ENCODE results near the gene VAT1L.

VAT1L gene

DNA sequence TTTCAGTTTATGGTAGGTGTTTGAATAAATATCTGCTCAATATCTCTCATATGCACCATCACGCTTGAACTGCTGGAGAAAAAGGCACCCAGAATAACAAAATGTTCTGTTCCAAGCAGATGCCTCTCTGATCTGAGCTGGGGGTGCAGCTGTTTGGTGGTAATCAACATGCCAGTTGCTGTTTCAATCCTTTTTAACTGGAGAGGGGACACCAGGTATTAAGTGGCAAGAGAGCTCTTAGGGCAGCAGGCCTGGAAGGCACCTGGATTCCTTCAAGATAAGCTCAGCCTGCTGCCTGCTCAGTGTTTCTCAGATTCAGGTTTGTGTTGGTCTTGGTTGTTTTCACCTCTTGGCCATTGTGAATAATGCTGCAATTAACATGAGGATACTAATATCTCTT, 27.2 kb upstream of the VAT1L start:
- Mint-ChIP-seq H3K27ac (ENCODE audit: low read depth) (no peak overlapping the region), H3K9me3 (no peaks in the 10 kb centered on the region), H3K4me1 (no peaks in the 10 kb centered on the region), H3K36me3 (ENCODE audit: insufficient read depth) (no peaks in the 10 kb centered on the region), H3K4me3 (no peak overlapping the region), H3K27me3 (peaks cover 25% of the 10 kb centered on the region)
- DNase-seq (ENCODE audit: low spot score in 2 of 2) (no peak), ATAC-seq (replicated peaks; ENCODE audit: extremely low read depth, poor library complexity, severe bottlenecking) (no peak)

DNA sequence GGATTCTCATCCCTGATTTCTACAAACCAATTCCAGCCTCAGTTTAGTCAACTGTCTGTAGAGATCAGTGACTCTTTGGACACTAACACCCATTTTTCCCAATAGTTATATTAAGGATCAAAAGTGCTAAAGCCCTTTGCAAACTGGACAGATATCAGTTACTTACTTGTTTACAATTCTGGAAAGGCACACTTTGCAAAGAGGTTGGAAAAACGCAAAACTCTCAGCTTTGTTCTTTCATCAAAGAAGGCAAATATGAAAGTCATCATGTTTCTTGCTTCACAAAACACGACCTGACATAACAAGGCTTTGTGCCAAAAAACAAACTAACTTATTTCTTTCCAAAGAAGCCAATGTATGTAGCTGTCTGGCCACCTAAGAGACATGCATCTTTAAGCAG, 26.1 kb upstream of the VAT1L start:
- H3K36me3 Mint-ChIP-seq (ENCODE audit: insufficient read depth), result no peaks in the 10 kb centered on the region
- ATAC-seq (replicated peaks; ENCODE audit: extremely low read depth, poor library complexity, severe bottlenecking) (no peak), DNase-seq (ENCODE audit: low spot score in 2 of 2) (no peak)
- no peaks in the 10 kb centered on the region for H3K9me3 Mint-ChIP-seq
- no peak overlapping the region for H3K4me3 Mint-ChIP-seq
- H3K27ac Mint-ChIP-seq (ENCODE audit: low read depth), result no peak overlapping the region
- no peaks in the 10 kb centered on the region for H3K4me1 Mint-ChIP-seq
- peaks cover 26% of the 10 kb centered on the region for H3K27me3 Mint-ChIP-seq

DNA sequence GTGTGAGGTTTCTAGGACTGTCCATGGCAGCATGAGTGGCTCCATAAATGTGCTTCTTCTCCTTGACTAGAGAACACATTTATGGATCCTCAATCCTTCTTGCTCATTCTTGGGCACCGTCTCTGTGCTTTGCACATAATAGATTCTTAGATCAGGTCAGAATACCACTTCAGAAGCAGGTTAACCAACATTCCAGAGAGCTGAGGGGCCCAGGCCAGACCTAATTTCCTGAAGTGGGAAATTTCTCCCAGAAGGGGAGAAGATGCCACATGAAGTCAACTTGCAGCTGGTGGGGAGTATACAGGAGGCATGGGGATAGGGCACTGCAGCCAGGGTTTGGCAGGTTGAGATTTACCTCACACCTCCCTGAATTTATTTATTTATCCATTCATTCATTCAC, 24.4 kb upstream of the VAT1L start:
- Mint-ChIP-seq H3K9me3 (no peaks in the 10 kb centered on the region), H3K4me3 (no peak overlapping the region), H3K27me3 (peaks cover 21% of the 10 kb centered on the region), H3K4me1 (no peaks in the 10 kb centered on the region), H3K27ac (ENCODE audit: low read depth) (no peak overlapping the region), H3K36me3 (ENCODE audit: insufficient read depth) (no peaks in the 10 kb centered on the region)
- DNase-seq (ENCODE audit: low spot score in 2 of 2) (no peak), ATAC-seq (replicated peaks; ENCODE audit: extremely low read depth, poor library complexity, severe bottlenecking) (no peak)

DNA sequence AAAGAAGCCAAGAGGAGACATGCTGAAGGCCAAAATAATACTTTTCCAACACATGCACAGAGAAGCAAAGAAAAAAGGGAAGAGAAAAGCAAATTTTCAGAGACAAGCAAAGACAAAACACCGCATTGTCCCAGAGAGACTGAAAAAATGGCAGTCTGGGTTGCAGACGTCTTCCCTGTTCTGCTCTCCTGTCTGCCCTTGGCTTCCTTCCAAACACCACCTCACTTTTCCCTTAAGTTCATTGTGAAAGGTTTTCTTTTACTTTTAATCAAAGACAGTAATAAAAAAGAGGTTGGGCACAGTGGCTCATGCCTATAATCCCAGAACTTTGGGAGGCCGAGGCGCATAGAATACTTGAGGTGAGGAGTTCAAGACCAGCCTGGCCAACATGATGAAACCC, 21.2 kb upstream of the VAT1L start:
- Mint-ChIP-seq H3K9me3 (no peaks in the 10 kb centered on the region), H3K4me1 (no peaks in the 10 kb centered on the region), H3K4me3 (no peak overlapping the region), H3K27ac (ENCODE audit: low read depth) (no peak overlapping the region), H3K36me3 (ENCODE audit: insufficient read depth) (peaks cover 1% of the 10 kb centered on the region), H3K27me3 (peaks cover 7% of the 10 kb centered on the region)
- ATAC-seq (replicated peaks; ENCODE audit: extremely low read depth, poor library complexity, severe bottlenecking) (no peak), DNase-seq (ENCODE audit: low spot score in 2 of 2) (no peak)

DNA sequence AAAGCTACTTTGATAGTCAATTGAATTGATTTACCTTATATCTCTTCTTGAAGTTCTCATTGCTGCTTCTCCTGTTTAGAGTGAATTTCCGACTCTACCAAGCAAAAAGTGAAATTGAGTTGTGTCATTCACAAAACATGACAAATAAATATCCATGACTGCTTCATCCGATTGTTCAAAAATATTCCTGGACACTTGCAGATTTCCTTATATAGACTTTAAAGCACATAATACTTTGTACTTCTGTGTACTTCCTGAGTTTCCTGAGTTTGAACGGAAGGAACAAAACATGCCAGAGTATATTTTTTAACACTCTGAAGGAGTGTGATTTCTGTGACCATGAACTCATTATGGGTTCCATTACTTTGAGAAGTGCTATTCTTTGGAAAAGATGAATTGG, 20.5 kb upstream of the VAT1L start:
- no peaks in the 10 kb centered on the region for H3K9me3 Mint-ChIP-seq
- DNase-seq (ENCODE audit: low spot score in 2 of 2) (no peak), ATAC-seq (replicated peaks; ENCODE audit: extremely low read depth, poor library complexity, severe bottlenecking) (no peak)
- H3K4me3 Mint-ChIP-seq, result no peak overlapping the region
- H3K4me1 Mint-ChIP-seq, result no peaks in the 10 kb centered on the region
- H3K27me3 Mint-ChIP-seq, result peaks cover 7% of the 10 kb centered on the region
- peaks cover 1% of the 10 kb centered on the region for H3K36me3 Mint-ChIP-seq (ENCODE audit: insufficient read depth)
- H3K27ac Mint-ChIP-seq (ENCODE audit: low read depth), result no peak overlapping the region

DNA sequence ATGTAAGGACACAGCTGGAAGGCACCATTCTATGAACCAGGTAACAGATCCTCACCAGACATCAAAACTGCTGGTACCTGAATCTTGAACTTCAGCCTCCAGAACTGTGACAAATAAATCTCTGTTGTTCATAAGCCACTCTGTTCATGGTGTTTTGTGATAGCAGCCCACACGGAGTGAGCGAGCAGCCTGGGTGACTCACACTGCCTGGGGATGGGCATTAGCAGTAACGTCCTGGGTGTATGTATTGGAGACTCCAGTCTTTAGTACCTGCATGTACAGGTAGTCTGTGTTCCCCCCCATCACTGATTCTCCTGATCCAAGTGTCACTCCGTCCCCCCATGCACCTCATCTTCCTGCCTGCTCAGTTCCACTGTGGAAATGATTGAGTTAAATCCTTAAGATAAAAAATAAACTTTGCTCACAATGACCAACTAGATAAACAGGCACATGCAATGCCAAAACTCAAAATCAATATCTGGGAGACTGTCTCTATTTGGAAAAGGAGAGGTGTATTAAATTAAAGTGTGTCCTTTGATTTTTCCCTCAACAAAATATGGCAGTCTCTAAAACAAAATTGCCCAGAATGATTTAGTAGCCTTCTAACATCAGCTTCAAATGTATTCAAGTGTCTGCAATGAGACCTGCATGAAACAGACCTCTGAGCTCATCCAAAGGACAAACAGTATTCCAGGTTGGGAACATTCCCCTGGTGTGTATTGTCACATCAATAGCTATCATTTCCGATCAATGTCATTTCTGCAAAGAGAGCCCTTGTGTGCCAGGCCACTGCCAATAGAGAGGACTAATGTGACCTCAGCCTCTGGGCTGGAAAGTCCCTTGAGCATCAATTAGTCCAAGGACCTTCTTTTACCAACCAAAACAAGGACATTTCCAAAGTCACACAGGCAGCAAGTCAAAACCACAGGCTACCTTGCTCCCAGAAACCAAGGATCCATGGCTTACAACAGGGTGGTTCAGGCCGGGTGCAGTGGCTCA, 12.2 kb upstream of the VAT1L start:
- Mint-ChIP-seq H3K27ac (ENCODE audit: low read depth) (no peak overlapping the region), H3K4me1 (no peaks in the 10 kb centered on the region), H3K4me3 (no peak overlapping the region), H3K36me3 (ENCODE audit: insufficient read depth) (peaks cover 3% of the 10 kb centered on the region), H3K9me3 (no peaks in the 10 kb centered on the region), H3K27me3 (peaks cover 38% of the 10 kb centered on the region)
- DNase-seq (ENCODE audit: low spot score in 2 of 2) (no peak), ATAC-seq (replicated peaks; ENCODE audit: extremely low read depth, poor library complexity, severe bottlenecking) (no peak)

DNA sequence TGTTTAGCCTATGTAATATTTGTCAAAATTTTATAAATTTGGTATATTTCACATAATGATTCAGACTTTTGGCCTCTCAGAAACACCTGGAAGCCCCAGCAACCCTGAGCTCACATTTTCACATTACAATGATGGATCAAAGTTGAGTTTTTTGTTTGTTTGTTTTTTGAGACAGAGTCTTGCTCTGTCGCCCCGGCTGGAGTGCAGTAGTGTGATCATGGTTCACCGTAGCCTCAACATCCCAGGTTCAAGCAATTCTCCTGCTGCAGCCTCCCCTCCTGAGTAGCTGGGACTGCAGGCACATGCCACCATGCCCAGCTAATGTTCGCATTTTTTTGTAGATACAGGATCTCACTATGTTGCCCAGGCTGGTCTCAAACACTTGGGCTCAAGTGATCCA, 10.6 kb upstream of the VAT1L start:
- DNase-seq (ENCODE audit: low spot score in 2 of 2) (no peak), ATAC-seq (replicated peaks; ENCODE audit: extremely low read depth, poor library complexity, severe bottlenecking) (no peak)
- Mint-ChIP-seq H3K36me3 (ENCODE audit: insufficient read depth) (peaks cover 2% of the 10 kb centered on the region), H3K4me3 (no peak overlapping the region), H3K27me3 (peaks cover 38% of the 10 kb centered on the region), H3K9me3 (no peaks in the 10 kb centered on the region), H3K4me1 (no peaks in the 10 kb centered on the region), H3K27ac (ENCODE audit: low read depth) (no peak overlapping the region)

DNA sequence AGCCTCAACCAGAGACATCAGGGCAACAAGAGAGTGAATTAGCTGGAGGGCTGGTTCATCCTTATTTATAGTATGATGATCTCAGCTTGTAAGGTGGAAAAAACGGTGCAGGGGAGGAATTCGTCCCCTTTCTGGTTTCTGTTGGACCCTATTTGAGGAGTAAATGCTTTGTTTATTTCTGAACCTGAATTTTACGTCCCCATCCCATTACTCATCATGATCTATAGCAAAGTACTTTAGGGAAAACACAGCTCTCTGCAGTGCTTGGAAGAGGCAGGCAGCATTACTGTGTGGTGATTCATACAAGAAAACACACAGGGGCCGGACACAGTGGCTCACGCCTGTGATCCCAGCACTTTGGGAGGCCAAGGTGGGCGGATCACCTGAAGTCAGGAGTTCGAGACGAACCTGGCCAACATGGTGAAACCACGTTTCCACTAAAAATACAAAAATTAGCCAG, 8.0 kb upstream of the VAT1L start:
- H3K27ac Mint-ChIP-seq (ENCODE audit: low read depth), result no peak overlapping the region
- no peak overlapping the region for H3K4me3 Mint-ChIP-seq
- ATAC-seq (replicated peaks; ENCODE audit: extremely low read depth, poor library complexity, severe bottlenecking) (no peak), DNase-seq (ENCODE audit: low spot score in 2 of 2) (no peak)
- H3K36me3 Mint-ChIP-seq (ENCODE audit: insufficient read depth), result peaks cover 2% of the 10 kb centered on the region
- H3K4me1 Mint-ChIP-seq, result no peaks in the 10 kb centered on the region
- H3K9me3 Mint-ChIP-seq, result no peaks in the 10 kb centered on the region
- peaks cover 25% of the 10 kb centered on the region for H3K27me3 Mint-ChIP-seq

DNA sequence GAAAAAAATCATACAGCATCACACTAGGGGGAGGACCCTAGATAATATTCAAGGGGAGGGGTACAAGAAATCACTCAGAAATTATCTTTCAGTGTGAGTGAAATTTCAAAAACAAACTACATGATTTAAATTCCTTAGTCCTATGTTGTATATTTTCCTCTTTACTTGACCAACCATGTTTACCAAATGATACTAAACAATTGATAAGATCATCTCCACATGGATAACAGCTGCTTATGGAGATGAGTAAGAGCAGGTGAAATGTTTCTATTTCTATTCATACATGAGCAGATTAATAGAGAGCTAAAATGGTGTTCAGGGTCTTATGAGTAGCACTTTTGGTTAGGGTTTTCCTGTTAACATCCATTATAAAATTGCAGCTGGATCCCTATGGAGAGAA, 7.3 kb upstream of the VAT1L start:
- ATAC-seq (replicated peaks; ENCODE audit: extremely low read depth, poor library complexity, severe bottlenecking) (no peak), DNase-seq (ENCODE audit: low spot score in 2 of 2) (no peak)
- no peak overlapping the region for H3K27ac Mint-ChIP-seq (ENCODE audit: low read depth)
- peaks cover 1% of the 10 kb centered on the region for H3K36me3 Mint-ChIP-seq (ENCODE audit: insufficient read depth)
- H3K9me3 Mint-ChIP-seq, result no peaks in the 10 kb centered on the region
- no peak overlapping the region for H3K4me3 Mint-ChIP-seq
- no peaks in the 10 kb centered on the region for H3K4me1 Mint-ChIP-seq
- H3K27me3 Mint-ChIP-seq, result peaks cover 23% of the 10 kb centered on the region

DNA sequence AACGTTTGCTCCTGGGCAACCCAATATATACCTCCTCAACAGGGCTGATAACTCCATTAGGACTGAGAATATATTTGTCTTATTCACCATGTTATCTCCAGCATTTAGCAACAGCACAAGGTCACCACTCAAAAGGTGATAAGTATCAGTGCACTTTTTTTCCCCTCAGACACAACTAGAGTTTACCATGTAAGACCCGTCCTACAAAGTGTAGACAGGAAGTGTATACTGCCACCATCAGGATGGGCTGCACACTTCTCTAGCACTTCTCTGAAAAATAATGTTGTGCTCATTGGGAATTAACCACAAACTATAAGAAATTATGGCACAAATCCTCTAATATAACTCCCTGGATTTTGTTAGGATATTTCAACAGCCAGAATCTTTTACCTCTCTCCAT, 5.7 kb upstream of the VAT1L start:
- H3K36me3 Mint-ChIP-seq (ENCODE audit: insufficient read depth), result peaks cover 1% of the 10 kb centered on the region
- no peak overlapping the region for H3K4me3 Mint-ChIP-seq
- peaks cover 34% of the 10 kb centered on the region for H3K27me3 Mint-ChIP-seq
- no peak for ATAC-seq (replicated peaks; ENCODE audit: extremely low read depth, poor library complexity, severe bottlenecking)
- H3K27ac Mint-ChIP-seq (ENCODE audit: low read depth), result no peak overlapping the region
- no peaks in the 10 kb centered on the region for H3K4me1 Mint-ChIP-seq
- DNase-seq (ENCODE audit: low spot score in 2 of 2), result no peak
- no peaks in the 10 kb centered on the region for H3K9me3 Mint-ChIP-seq

DNA sequence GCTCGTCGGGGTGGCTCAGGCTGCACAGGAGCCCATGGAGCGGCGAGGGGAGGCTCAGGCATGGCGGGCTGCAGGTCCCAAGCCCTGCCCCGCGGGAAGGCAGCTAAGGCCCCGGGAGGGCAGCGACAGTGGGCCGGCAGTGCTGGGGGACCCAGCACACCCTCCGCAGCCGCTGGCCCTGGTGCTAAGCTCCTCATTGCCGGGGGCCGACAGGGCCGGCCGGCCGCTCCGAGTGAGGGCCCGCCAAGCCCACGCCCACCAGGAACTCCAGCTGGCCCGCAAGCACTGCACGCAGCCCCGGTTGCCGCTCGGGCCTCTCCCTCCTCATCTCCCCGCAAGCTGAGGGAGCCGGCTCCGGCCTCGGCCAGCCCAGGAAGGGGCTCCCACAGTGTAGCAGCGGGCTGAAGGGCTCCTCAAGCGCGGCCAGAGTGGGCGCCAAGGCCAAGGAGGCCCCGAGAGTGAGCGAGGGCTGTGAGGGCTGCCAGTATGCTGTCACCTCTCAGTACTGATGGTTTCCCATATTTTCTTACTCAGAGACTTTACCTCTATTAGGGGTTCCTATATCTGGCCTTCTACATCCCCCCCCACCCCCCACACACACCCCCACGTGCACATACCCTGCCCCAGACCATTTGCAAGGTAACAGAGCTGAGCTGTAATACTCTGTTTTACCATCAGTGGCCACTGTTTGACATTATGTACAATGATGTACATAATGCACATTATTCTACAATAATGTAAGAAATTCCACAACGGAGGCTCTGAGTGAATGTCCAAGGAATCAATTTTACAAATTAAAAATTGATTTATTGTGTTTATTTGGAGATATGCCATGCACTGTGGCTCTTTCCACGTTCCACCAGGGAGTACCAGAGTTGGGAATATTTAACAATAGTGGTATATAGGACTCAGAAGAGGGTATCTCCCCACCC, 3.7 kb upstream of the VAT1L start:
- no peaks in the 10 kb centered on the region for H3K9me3 Mint-ChIP-seq
- H3K27ac Mint-ChIP-seq (ENCODE audit: low read depth), result no peak overlapping the region
- H3K4me1 Mint-ChIP-seq, result peaks cover 7% of the 10 kb centered on the region
- DNase-seq (ENCODE audit: low spot score in 2 of 2), result no peak
- peaks cover 1% of the 10 kb centered on the region for H3K36me3 Mint-ChIP-seq (ENCODE audit: insufficient read depth)
- ATAC-seq (replicated peaks; ENCODE audit: extremely low read depth, poor library complexity, severe bottlenecking), result no peak
- H3K4me3 Mint-ChIP-seq, result no peak overlapping the region
- peaks cover 43% of the 10 kb centered on the region for H3K27me3 Mint-ChIP-seq

DNA sequence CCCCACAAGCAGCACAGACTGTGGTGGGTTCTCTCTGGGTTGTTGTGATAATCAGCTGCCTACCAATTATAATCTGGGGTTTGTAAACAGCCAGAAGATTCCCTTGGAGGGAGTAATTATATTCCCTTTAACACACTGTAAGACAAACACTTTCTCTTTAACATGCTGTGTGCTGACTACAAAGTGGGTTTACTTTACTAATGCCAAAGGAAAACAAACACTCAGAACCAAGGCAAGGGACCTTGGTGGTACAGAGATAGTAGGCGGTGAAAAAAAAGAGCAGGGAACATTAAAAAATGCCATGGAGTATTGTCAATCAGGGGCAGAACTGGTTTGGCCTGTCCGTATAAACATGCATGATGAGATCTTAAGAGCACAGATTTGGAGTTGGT, 3.0 kb upstream of the VAT1L start:
- Mint-ChIP-seq H3K36me3 (ENCODE audit: insufficient read depth) (peaks cover 1% of the 10 kb centered on the region), H3K9me3 (no peaks in the 10 kb centered on the region), H3K4me3 (no peak overlapping the region), H3K27me3 (peaks cover 43% of the 10 kb centered on the region), H3K27ac (ENCODE audit: low read depth) (no peak overlapping the region), H3K4me1 (peaks cover 7% of the 10 kb centered on the region)
- DNase-seq (ENCODE audit: low spot score in 2 of 2) (no peak), ATAC-seq (replicated peaks; ENCODE audit: extremely low read depth, poor library complexity, severe bottlenecking) (no peak)

All from central memory CD8-positive, alpha-beta T cell (primary cell).